GM21737 (cell line): Measurements from ENCODE around the gene TIMM23.
"Not testable (repeated sequence)": the region's sequence is repeated elsewhere in the genome, so short reads cannot be mapped to it uniquely, and the experiment has no call there.

Source experiments
- ATAC-seq: cut with Tn5 transposase; IDR thresholded peaks from one replicate; pipeline ENCODE4 v1.9.1; 2021; ENCODE audit warnings: mild to moderate bottlenecking, moderate library complexity; ENCODE audit not compliant: unreplicated experiment

The TIMM23 gene

DNA sequence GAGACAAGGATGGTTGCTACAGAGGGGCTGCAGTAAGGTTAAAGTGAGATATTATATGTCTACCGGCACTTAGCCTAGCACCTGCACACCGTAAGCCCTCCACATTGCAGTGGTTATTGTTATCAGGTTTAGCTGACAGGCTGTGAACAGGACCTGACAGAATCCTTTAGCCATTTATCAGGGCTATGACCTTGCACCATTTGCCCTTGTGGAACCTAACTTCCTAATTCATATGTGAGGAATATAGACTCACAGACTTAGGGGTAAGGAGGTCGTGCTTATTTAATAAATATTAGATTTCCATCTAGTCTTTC lies 48.0 kb downstream of the TIMM23 start:
- ATAC-seq: no peak

DNA sequence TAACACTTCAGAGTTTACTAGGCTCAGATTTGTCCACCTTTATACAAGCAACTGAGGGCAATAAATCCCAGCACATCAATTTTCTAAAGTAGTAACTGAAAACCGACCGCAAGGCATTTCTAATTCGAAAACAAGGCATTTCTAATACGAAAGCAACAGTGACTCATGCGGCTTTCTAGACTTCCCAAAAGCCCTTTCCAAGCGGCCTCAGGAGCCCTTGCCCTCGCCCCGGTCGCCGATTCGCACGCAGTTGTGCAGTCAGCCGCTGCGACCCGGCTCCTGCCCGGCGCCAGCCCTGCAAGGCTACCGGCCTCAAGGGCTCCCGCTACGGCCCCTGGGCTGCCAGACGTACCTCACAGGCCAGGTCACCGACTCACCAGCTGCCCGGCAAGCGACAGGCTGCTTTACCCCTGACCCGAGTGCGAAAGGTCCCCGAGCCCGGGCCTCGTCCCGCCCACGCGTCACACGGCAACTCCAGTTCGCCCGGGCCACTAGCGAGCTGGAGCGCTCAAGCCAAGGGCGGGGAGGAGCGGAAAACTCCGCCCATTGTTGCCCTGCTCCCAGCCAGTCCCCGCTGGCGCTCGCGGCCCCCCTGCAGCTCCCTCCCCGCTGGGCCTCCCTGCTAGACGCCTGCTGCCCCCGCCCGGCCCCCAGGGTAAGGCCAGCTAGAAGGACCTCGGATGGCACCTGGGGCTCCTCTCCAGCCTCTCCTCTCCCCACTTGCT lies 50.9 kb downstream of the TIMM23 start:
- peak; percentile 96 for ATAC-seq

DNA sequence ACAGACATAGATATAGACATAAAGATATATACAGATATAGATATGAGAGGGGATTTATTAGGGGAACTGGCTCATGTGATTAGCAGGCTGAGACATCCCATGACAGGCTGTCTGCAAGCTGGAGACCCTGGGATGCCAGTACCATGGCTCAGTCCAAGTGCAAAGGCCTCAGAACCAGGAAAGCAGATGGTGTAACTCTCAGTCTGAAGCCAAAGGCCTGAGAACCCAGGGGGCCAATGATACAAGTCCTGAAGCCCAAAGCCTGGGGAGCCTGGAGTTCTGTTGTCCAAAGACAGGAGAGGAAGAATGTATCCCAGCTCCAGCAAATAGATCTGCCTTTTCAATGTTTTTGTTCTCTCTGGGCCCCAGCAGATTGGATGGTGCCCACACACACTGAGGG lies 52.7 kb downstream of the TIMM23 start:
- no peak for ATAC-seq

DNA sequence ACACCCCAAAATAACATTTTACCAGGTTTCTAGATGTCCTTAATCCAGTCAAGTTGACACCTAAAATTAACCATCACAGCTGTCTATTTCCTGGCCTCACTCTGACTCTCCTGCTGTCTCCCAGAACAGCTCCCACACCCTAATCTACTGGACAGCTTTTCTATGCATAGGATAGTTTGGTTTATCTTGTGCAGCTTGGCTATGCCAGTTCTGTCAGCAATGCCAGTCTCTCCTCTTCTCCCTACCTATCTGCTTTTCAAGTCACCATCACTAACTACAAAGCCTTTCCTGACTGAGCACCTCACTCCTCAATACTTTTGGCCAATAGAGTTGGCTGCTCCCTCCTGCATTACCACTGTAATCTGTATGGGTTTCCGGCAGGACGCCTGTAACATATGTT lies 53.1 kb downstream of the TIMM23 start:
- ATAC-seq: no peak

DNA sequence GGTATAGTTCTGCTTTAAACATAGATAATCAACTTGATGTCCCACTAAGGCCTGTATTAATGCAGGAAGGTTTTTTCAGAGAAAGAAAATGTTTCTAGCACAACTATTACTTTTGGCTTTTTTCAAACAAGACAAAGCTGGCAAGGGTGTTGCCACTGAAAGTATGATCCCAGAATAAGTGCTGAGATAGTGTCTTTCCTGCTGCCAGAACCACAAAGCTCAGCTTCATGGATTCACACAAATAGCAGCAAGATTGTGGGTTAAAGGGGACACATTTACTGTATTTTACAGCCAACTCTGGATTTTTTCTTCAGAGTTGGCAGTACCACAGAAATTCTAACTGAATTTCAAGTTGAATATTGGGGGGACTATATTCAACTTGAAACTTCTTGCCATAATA lies 53.8 kb downstream of the TIMM23 start:
- no peak for ATAC-seq

DNA sequence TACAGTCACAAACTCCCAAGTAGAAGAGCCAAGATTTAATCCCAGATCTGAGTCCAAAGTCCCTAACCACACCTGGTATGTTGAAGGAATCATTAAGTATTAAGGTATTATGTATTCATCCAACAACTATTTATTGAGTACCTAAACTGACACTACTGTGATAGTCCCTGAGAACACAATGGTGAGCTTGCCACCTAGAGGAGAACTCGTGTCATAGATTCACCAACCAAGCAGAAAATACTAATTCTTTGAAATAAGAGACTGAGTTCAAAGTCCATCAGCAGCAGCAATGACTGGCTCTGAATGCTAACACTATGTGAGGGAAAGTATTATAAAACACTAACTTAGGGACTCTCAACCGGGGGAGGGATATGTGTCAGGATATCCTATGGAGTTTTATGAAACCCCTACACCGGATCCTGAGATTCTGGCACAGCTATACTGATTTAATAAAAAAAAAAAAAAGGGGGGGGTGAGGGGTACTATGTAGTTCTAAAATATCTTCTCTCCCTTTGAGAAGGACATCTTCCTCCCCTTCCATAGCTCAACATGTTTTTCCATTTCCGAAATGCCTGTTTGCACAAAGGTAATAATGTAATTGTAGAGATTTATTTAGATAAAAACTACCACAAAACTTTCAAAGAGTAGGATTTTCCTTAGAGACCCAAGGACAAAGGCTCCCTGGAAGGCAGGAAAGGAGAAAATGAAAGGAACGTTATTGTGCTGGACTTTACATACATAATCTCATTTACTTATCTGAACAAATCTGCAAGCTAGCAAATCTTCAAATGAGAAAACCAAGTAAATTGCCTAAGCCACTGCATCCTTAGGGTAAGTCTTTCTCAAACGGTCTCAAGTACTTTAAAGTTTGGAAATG lies 56.5 kb downstream of the TIMM23 start:
- ATAC-seq: no peak

DNA sequence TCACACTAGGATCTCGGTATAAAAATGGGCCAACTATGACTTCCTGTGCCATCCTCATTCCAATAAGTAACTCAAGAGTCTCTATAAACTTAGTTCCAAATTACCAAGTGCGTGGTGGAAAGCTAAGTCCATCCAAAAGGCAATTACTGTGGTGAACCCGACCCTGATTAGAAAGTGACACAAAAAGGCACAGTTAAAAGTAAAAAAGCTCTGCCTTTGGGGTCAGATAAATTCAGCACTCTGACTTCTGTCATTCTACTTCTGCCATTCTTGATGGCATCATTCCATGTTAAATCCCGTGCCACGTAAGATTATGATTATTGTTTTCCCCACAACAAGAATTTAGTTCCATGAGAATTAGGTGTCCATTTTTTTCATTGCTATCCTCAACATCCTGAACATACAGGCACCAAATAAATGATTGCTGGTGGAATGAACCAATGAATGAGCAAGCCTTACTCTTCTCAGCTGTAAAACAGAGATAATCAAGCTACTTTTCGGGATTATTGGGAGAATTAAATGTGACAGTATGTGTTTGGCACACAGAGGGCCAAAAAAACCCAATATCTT lies 57.3 kb downstream of the TIMM23 start:
- ATAC-seq: no peak

DNA sequence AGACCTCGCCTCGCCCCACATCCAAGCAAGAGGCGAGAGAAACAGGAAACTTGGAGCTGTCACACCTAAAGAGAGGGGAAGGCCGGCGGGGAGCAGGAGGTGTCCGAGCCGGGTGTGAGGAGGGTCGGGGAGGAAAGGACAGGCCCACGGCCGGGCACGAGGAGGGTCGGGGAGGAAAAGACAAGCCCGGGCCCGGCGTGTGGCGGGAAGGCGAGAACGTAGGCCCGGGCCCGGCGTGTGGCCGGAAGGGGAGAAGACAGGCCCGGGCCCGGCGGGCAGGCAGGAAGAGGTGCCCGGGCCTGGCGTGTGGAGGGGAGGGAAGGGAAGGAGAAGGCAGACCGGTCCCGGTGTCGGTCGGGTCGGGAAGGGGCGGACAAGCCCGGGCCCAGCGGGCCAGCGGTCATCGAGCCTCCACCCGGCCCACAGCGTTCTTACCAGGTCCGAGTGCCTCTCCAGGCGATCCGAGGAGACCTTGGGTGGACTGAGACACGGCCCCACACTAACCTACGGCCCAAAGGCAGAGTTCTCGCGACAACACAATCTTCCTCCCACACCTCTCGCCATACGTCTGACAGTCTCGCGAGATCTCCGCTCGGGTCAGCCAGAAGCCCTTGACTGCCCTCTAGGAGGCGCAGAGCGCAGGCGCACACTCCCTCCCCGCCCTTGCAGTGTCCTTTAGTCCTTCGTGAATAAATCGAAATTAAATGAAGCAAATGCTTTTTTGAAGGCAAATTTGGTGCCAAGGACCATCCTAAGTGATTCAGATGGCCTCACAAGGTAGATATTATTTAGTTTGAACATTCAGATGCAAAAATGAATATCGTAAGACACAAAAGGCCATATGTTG lies 58.0 kb downstream of the TIMM23 start, which contains the start of gene NCOA4:
TSS of gene NCOA4 (minus strand) at position 533 of the 847 bp plus-strand sequence. CDS start 13,943 bp downstream, outside the sequence.
- ATAC-seq: peak; percentile 97

DNA sequence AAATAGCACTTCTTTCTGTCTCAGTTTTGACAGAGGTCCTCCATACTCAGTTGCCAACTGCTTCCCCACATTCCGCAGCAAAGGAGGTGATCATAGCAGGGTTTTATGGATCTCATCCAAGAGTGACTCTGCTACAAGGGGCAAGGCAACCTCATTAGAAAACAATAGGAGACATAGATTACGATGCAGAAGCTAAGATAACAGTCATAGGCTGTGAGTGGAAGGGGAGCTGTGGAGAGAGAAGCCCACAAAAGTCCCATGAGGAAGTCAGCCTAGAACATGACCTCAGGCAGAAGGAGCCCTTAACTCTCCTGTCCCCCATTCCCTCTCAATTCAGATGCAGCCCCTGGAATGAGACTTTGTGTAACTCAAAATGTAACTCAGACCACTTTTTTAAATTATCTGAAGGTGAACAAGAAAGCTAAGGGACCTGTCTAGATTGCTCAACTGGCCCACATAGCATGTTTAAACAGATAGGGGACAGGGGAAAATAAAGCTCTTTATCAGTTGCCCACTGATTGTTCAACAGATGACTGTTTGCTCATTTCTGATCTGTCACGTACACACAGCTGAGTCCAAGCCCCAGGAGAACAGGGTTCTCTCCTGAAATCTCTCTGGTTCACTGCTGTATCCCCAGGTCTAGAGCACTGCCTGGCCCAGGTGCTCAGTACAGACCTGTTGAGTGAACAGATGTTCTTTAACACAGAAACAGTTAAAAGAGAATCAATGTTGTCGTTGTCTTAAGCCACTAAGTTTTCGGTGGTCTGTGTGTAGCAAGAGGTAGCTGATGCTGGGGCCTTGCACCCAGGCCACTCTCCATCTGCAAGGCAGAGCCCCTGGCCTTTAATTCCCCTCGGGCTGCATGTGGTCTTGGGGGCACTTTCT lies 59.6 kb downstream of the TIMM23 start:
- ATAC-seq: no peak

DNA sequence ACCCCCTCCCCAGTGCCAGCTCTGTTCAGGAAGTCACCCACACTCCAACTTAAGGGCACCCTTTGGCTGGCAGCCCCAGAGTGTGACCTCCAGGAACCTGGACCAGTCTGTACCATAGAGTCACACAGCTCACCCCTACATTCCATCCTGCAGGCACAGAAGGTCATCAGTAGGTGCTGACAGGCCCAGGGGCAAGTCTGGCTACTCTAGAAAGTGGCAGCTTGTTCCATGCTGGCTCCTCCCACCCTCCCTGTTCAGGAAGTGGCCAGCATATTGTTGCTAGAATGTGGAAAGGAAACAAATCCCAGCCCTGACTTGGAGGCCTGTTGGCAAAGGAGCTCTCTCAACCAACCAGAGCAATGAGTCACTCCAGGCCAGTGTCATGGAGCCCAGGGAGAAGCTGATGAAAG lies 61.3 kb downstream of the TIMM23 start:
- ATAC-seq: no peak

DNA sequence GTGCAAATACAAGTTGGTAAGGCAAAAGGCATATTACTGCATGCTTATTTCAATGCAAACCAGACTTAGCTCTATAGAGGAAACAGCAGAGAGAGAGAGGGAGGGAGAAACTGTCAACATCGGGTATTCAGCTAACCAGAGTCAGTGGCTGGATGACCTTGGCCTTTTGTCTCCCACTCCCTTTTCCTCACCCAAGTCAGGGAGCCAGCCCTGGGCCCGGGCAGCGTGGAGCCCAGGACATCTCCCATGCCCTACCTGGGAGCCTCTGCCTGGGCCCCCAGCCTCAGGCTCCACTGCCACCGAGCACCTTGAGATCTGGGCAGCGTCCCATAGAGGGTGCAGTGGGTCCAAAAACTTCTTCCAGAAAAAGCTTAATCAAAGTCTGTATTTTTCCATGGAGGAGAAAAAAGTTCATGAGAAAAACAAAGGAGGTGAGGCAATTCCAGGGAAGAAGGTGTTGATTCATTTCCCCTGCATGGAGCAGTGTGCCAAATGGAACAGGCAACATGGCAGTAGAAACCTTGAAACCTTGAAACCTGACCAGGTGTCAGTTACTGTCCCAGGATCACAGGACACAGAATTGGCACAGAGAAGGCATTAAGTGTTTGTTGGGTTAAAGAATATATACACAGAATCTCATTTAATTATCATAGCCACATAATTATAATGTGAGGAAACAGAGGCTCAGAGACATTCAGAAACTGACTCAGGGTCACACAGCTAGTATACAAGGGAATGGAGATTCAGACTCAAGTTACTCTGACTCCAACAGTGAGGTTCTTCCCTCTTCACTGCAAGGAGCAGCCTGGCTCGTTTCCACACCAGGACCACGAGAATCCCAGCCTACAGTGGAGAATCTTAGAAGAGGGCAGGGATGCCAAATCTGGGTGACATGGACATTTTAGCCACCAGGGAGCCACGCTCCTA lies 63.9 kb downstream of the TIMM23 start:
- no peak for ATAC-seq

DNA sequence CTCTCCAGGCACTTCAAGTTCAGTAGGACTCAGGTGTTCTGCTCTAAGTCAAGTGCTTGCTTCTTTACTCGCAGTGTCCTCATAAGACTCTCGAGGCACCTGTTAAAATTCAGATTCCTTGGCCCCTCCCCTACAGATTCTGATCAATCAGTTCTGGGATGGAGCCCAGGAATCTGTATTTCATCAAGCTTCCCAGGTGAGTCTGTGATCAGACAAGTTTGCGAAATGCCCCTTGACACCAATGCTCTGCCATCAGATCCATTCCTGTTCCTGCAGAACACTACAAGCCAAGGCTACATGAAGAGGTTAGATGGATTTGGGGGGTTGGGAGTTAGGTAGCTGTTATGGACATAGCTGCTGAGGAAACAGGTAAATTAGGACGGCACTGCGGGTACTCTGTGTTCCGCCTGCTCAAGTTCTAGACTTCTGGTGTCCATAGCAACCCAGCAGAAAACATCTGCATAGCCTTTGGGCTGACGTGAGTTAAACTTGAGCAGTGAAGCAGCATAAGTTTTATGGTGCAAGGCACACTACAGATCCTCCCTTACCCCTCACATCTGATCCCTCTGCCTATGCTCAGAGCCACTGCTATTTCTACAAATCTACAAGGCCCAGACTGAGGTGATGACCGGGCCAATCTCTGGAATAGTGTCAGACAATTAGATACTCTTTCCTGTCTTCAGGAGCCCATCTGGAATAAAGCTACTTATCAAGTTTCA lies 65.0 kb downstream of the TIMM23 start:
- no peak for ATAC-seq

DNA sequence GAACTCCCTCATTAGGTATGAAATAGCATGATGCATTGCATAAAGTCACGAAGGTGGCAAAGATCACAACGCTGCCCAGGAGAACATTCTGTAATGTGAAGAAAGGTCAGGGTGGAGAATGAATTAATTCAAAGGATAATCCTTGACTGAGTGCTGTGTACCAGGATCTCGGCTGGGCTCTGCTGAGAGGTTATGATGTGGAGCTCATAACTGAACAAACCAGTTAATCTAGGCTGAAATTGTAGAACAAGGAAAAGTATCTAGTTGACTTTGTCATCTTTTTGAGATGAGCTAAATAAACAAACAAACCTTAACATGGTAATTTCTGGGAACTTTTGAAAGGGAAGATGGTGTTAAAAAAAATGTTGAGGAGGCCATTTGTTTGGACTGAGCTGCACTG lies 67.7 kb downstream of the TIMM23 start:
- ATAC-seq: no peak

DNA sequence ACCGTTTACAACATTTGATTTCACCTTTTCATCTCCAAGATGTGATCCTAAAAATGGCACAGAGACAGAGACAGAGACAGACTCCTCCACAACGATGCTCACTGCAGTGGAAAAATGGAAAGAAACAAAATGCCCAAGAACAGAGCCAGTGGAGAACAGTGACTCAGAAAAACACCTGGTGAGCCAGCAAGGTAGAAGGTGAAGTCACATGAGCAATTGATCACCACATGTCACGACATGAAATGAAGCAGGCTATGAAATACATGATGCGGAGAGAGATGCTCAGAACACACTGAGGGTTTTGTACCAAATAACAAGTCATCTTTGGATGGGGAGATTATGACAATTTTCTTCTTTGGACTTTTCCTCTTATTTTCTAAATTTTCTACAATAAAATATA lies 70.2 kb downstream of the TIMM23 start:
- ATAC-seq: no peak

DNA sequence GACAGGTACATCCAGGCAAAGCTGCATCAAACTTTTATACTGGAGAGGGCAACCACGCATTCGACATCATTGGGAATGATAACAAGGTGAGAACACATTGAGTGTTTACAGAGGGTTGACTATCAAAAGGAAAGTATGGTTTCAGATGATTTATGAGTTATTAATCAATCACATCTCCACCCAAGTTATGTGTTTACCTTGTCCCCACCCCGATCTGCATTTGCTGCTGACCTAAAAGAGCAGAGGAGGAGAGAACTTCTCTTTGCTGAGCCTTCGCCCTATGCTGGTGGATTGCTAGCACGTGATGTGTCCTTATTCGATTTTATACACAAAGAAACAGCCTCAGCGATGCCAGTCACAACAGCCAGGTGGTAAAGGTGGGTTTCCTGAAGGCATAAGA lies 74.0 kb downstream of the TIMM23 start, which contains the start of gene MSMB:
TSS of gene MSMB (minus strand) at position 9 of the 400 bp plus-strand sequence. CDS start 32 bp downstream, outside the sequence.
- ATAC-seq: no peak

DNA sequence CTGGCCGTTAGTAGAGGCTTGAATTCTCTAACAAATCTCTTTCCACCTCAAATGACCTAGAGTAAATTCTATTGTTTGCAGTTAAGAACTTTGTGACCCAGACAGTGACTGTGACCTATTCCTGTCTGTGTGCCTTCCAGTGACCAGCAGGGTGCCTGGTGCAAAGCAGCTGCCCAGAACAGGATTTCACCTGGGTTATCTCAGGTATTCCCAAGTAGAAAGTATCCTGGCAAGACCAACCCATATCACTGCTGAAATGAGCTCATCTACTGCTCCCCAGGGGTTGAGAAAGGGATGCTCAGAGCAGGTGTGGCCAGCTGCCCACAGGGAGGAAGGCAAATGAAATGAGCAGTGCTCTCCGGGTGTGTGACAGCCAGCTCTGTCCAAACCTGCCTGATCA lies 75.9 kb downstream of the TIMM23 start:
- no peak for ATAC-seq

DNA sequence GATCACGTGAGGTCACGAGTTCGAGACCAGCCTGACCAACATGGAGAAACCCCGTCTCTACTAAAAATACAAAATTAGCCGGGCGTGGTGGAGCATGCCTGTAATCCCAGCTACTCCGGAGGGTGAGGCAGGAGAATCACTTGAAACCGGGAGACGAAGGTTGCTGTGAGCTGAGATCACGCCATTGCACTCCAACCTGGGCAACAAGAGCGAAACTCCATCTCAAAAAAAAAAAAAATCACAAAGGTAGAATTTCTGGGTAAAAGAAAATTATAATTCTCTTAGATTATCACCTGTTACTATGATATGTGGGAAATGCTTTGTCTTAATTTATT lies 77.2 kb downstream of the TIMM23 start:
- not testable (repeated sequence) for ATAC-seq

DNA sequence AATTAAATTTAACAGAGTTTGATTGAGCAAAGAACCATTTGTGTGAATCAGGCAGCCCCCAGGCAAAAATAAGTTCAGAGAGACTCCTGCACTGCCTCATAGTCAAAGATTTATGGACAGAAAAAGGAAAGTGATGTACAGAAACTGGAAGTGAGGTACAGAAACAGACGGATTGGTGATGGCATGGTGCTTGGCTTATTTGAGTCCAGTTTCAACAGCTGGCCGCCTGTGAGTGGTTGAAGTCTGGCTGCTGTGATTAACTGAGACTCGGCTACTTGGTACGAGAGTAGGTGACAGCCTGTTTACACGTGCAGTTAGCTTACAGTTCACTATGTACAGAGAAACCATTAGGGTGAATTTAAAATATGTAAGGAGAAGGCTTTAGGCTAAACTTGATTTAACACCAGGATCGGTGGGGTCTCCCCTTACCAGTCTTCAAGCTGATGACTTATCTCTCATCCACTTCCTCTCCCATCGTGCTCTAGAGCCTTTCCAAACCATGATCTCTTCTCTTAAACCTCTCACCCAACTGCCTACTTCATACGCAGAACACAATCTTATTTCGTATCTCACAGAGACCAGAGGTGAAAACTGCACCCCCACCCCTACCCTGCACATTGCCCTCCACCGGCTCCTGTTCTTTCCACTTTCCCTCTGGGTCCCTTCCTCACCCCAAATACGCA lies 78.8 kb downstream of the TIMM23 start:
- no peak for ATAC-seq
